ENCODE measurements around the gene HPCAL1. TPM values are rescaled to one million over a fixed set of nuclear protein-coding genes. Genes with fewer than 3 reads are reported as not detected.

HPCAL1 gene
- total RNA-seq, 1 donor from 2014 or later = 17.3 TPM

GRCh38 chr2:10424916-10425505, 122.3 kb downstream of the HPCAL1 start:
- no peaks in the 10 kb centered on the region for H3K36me3 Mint-ChIP-seq (ENCODE audit: low read depth)
- TF ChIP-seq CTCF (conservative IDR thresholded peaks at IDR 0.05) = no peak
- H3K9me3 Mint-ChIP-seq = no peaks in the 10 kb centered on the region
- H3K27me3 Mint-ChIP-seq (ENCODE audit: low read depth) = no peaks in the 10 kb centered on the region
- peaks cover 21% of the 10 kb centered on the region for H3K4me1 Mint-ChIP-seq
- no peak overlapping the region for H3K27ac Mint-ChIP-seq (ENCODE audit: unreplicated experiment)
- DNase-seq (ENCODE audit: low read depth, low spot score) = no peak
- no peak overlapping the region for H3K4me3 Mint-ChIP-seq

GRCh38 chr2:10425699-10426098, 123.0 kb downstream of the HPCAL1 start:
- Mint-ChIP-seq H3K27me3 (ENCODE audit: low read depth) (no peaks in the 10 kb centered on the region), H3K4me1 (peaks cover 21% of the 10 kb centered on the region), H3K4me3 (no peak overlapping the region), H3K9me3 (no peaks in the 10 kb centered on the region), H3K27ac (ENCODE audit: unreplicated experiment) (peak overlapping the region; percentile 43), H3K36me3 (ENCODE audit: low read depth) (no peaks in the 10 kb centered on the region)
- TF ChIP-seq CTCF (conservative IDR thresholded peaks at IDR 0.05) = no peak
- DNase-seq (ENCODE audit: low read depth, low spot score) = no peak

DNA sequence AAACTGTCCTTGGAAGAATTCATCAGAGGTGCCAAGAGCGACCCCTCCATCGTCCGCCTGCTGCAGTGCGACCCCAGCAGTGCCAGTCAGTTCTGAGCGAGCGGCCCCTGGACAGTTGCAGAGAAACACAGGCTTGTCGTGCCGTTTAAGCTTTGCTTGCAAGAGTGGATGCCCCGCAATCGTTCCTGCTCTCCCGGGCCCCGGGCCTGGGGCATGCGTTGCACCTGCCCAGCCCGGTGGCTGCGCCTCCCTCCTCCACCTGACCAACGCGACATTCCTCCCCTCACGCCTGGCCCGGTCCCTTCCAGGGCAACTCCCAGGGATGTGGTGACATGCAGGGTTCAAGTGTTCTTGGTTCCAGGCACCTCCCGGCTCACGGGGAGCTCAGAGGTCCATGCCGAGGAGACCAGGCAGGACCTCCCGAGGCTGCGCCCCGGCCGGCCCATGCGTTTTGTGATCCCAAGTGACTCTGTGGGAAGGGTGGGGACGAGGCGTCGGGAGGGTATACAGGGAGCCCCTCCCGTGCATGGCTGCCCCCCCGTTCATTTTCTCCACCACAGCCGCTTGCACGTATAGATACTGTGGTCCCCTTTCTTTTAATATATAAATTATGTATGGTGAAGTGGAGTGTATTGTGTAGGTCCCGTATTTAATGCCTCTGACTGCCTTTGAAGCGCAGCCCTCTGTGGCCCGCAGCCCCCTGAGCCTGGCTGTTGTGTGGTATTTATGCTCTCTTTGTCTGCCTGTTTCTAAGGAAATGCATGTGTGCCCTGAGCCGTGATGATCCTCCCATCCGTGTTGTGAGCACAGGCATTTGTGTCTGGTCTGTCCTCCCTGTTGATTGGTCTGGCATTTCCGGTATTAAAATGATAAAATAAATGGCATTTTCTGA, 124.3 kb downstream of the HPCAL1 start:
- Mint-ChIP-seq H3K4me3 (peak overlapping the region; percentile 51), H3K36me3 (ENCODE audit: low read depth) (no peaks in the 10 kb centered on the region), H3K9me3 (no peaks in the 10 kb centered on the region), H3K27ac (ENCODE audit: unreplicated experiment) (peak overlapping the region; percentile 98), H3K4me1 (peaks cover 21% of the 10 kb centered on the region), H3K27me3 (ENCODE audit: low read depth) (no peaks in the 10 kb centered on the region)
- peak; percentile 16 for DNase-seq (ENCODE audit: low read depth, low spot score)
- TF ChIP-seq CTCF (conservative IDR thresholded peaks at IDR 0.05) = no peak

DNA sequence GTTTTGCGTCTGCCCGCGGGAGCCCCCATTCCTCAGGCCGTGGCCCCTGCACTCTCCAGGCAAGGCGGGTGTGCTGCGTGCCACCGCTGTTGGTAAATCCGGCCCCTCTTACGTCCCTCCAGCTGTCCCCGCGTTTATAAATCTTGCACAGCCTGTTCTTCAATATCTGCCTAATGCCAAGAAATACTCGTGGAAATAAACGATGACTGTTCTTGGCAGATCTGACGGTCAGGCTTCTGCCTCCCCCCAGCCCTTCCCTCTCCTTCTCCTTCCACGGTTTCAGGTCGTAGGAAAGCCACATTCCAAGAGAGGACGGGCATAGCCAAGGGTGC, 124.9 kb downstream of the HPCAL1 start:
- Mint-ChIP-seq H3K27me3 (ENCODE audit: low read depth) (no peaks in the 10 kb centered on the region), H3K27ac (ENCODE audit: unreplicated experiment) (peak overlapping the region; percentile 98), H3K4me3 (peak overlapping the region; percentile 51), H3K36me3 (ENCODE audit: low read depth) (no peaks in the 10 kb centered on the region), H3K9me3 (no peaks in the 10 kb centered on the region), H3K4me1 (peaks cover 21% of the 10 kb centered on the region)
- no peak for DNase-seq (ENCODE audit: low read depth, low spot score)
- no peak for TF ChIP-seq CTCF (conservative IDR thresholded peaks at IDR 0.05)

DNA sequence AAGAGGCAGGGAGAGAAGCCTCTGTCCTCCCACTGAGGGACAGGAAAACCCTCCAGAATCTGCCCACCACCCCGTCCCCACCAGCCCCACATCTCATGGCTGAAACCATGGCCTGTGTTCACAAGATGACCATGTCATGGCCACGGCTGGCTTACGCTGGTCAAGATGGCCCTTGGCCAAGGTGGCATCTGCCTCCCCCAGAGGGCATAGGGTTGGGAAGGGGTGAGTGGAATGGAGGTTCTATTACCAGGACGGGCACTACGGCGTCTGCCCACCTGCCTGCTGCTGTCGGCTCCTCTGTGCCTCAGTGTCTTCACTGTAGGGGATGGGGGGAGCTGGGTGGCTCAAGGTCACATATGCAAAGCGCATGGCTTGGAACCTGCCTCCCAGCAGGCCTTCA, 125.7 kb downstream of the HPCAL1 start:
- no peak for DNase-seq (ENCODE audit: low read depth, low spot score)
- H3K27ac Mint-ChIP-seq (ENCODE audit: unreplicated experiment) = no peak overlapping the region
- no peak overlapping the region for H3K4me3 Mint-ChIP-seq
- no peaks in the 10 kb centered on the region for H3K36me3 Mint-ChIP-seq (ENCODE audit: low read depth)
- no peaks in the 10 kb centered on the region for H3K9me3 Mint-ChIP-seq
- H3K4me1 Mint-ChIP-seq = peaks cover 26% of the 10 kb centered on the region
- TF ChIP-seq CTCF (conservative IDR thresholded peaks at IDR 0.05) = no peak
- peaks cover 4% of the 10 kb centered on the region for H3K27me3 Mint-ChIP-seq (ENCODE audit: low read depth)

All from neural crest cell (in vitro differentiated cells).